ENCODE measurements around the gene RASAL2. TPM values are rescaled to one million over a fixed set of nuclear protein-coding genes. Genes with fewer than 3 reads are reported as not detected.
"Not testable (repeated sequence)": the region's sequence is repeated elsewhere in the genome, so short reads cannot be mapped to it uniquely, and the experiment has no call there.

Gene RASAL2
- total and polyA plus RNA-seq, 5 experiments from 2014 or later: not detected

GRCh38 chr1:178192686-178193085 lies 98.8 kb downstream of the RASAL2 start:
- DNase-seq: no peak
- Mint-ChIP-seq H3K4me3 (no peak overlapping the region), H3K9me3 (peaks cover 0 to 6% (median 0%) of the 10 kb centered on the region in 9 donors), H3K4me1 (no peaks in the 10 kb centered on the region), H3K27me3 (peaks cover 0 to 4% (median 1%) of the 10 kb centered on the region in 5 donors), H3K27ac (no peak overlapping the region), H3K36me3 (no peaks in the 10 kb centered on the region)
- no peak for ATAC-seq
- POLR2A ChIA-PET: no interaction called here

DNA sequence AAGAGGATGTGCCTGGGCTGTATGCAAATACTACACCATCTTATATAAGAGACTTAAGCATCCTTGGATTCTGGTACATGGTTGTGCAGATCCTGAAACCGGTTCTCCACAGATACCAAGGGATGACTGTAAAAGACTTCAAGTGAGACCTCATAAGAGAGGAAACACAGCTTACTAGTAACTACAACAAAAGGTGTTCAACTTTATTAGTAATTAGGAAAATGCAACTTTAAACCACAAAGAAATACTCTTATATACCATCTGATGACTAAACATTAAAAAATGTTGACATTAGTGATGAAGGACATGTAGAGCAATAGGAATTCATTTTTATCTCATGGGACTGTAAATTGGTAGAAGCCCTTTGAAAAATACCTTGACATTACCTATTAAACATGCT lies 102.7 kb downstream of the RASAL2 start:
- peaks cover 0 to 12% (median 0%) of the 10 kb centered on the region in 3 donors for H3K36me3 Mint-ChIP-seq
- DNase-seq: no peak
- no peak for ATAC-seq
- H3K4me1 Mint-ChIP-seq: no peaks in the 10 kb centered on the region
- H3K4me3 Mint-ChIP-seq: no peak overlapping the region
- H3K9me3 Mint-ChIP-seq: peaks cover 0 to 20% (median 7%) of the 10 kb centered on the region in 9 donors
- no peak overlapping the region for H3K27ac Mint-ChIP-seq
- peaks cover 0 to 3% (median 1%) of the 10 kb centered on the region in 5 donors for H3K27me3 Mint-ChIP-seq
- POLR2A ChIA-PET: no interaction called here

DNA sequence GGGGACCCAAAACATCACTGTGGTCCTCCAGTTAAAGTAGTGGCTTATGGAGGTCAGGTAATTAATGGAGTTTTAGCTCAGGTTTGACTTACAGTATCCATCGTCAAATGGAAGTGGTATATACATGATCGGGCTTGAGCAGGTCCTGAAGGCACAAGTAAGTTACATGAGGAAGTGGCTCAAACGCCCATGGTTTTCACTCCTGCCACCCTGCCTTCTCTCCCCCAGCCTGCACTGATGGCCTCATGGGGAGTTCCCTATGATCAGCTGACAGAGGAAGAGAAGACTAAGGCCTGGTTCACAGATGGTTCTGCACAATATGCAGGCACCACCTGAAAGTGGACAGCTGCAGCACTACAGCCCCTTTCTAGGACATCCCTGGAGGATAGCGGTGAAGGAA lies 108.2 kb downstream of the RASAL2 start:
- POLR2A ChIA-PET, DNase-seq, H3K27me3 Mint-ChIP-seq, H3K4me1 Mint-ChIP-seq, ATAC-seq, H3K4me3 Mint-ChIP-seq, H3K27ac Mint-ChIP-seq: not testable (repeated sequence)
- H3K36me3 Mint-ChIP-seq: peaks cover 0 to 12% (median 0%) of the 10 kb centered on the region in 3 donors
- H3K9me3 Mint-ChIP-seq: peaks cover 0 to 41% (median 14%) of the 10 kb centered on the region in 9 donors

DNA sequence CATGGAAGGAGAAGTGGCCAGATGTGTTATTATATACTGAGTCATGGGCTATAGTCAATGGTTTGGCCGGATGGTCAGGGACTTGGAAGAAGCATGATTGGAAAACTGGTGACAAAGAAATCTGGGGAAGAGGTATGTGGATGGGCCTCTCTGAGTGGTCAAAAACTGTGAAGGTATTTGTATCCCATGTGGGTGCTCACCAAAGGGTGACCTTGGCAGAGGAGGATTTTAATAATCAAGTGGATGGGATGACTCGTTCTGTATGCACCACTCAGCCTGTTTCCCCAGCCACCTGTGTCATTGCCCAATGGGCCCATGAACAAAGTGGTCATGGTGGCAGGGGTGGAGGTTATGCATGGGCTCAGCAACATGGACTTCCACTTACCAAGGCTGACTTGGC lies 108.6 kb downstream of the RASAL2 start:
- peaks cover 0 to 12% (median 0%) of the 10 kb centered on the region in 3 donors for H3K36me3 Mint-ChIP-seq
- H3K4me3 Mint-ChIP-seq, ATAC-seq, H3K27ac Mint-ChIP-seq, H3K4me1 Mint-ChIP-seq, DNase-seq, POLR2A ChIA-PET, H3K27me3 Mint-ChIP-seq: not testable (repeated sequence)
- H3K9me3 Mint-ChIP-seq: peaks cover 0 to 41% (median 14%) of the 10 kb centered on the region in 9 donors

DNA sequence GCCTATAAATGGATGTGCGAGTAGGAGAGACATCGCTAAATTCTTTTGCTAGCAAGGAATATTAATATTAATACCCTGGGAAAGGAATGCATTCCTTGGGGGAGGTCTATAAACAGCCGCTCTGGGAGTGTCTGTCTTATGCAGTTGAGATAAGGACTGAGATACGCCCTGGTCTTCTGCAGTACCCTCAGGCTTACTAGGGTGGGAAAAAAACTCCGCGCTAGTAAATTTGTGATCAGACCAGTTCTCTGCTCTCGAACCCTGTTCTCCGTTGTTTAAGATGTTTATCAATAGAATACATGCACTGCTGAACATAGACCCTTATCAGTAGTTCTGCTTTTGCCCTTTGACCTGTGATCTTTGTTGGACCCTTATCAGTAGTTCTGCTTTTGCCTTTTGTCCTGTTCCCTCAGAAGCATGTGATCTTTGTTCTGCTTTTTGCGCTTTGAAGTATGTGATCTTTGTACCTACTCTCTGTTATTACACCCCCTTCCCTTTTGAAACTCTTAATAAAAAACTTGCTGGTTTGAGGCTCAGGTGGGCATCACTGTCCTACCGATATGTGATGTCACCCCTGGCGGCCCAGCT lies 114.5 kb downstream of the RASAL2 start:
- ATAC-seq: not testable (repeated sequence)

GRCh38 chr1:178209935-178210334 lies 116.0 kb downstream of the RASAL2 start:
- Mint-ChIP-seq H3K27ac (no peak overlapping the region), H3K9me3 (peaks cover 3 to 55% (median 37%) of the 10 kb centered on the region in 9 donors), H3K36me3 (peaks cover 0 to 23% (median 0%) of the 10 kb centered on the region in 3 donors), H3K4me1 (no peaks in the 10 kb centered on the region), H3K4me3 (no peak overlapping the region), H3K27me3 (peaks cover 0 to 1% (median 0%) of the 10 kb centered on the region in 5 donors)
- no peak for DNase-seq
- POLR2A ChIA-PET: no interaction called here
- ATAC-seq: no peak

More for the DNA sequence above, 114.5 kb downstream of the RASAL2 start:
- H3K27ac Mint-ChIP-seq, H3K27me3 Mint-ChIP-seq, POLR2A ChIA-PET, H3K4me1 Mint-ChIP-seq, DNase-seq, H3K4me3 Mint-ChIP-seq: not testable (repeated sequence)
- H3K9me3 Mint-ChIP-seq: peaks cover 3 to 60% (median 37%) of the 10 kb centered on the region in 9 donors
- H3K36me3 Mint-ChIP-seq: peaks cover 0 to 23% (median 0%) of the 10 kb centered on the region in 3 donors

- ATAC-seq: no peak
- Mint-ChIP-seq H3K4me1 (no peaks in the 10 kb centered on the region), H3K27ac (no peak overlapping the region), H3K27me3 (peaks cover 0 to 5% (median 0%) of the 10 kb centered on the region in 5 donors), H3K36me3 (no peaks in the 10 kb centered on the region), H3K9me3 (peaks cover 0 to 10% (median 0%) of the 10 kb centered on the region in 9 donors), H3K4me3 (no peak overlapping the region)
- POLR2A ChIA-PET: no interaction called here
- DNase-seq: no peak
These were observed 124.6 kb downstream of the RASAL2 start for GRCh38 chr1:178218550-178218949.

- Mint-ChIP-seq H3K9me3 (peaks cover 0 to 10% (median 0%) of the 10 kb centered on the region in 9 donors), H3K27me3 (peaks cover 0 to 8% (median 0%) of the 10 kb centered on the region in 5 donors), H3K36me3 (no peaks in the 10 kb centered on the region), H3K27ac (peak overlapping the region in 1 of 10 donors; percentile 5), H3K4me1 (no peaks in the 10 kb centered on the region), H3K4me3 (peak overlapping the region in 1 of 10 donors; percentile 36)
- POLR2A ChIA-PET: no interaction called here
- ATAC-seq (no peak), DNase-seq (no peak)
These were observed 126.2 kb downstream of the RASAL2 start for GRCh38 chr1:178220094-178220493.

- DNase-seq: no peak
- Mint-ChIP-seq H3K4me1 (no peaks in the 10 kb centered on the region), H3K4me3 (no peak overlapping the region), H3K36me3 (no peaks in the 10 kb centered on the region), H3K27ac (no peak overlapping the region), H3K27me3 (peaks cover 0 to 9% (median 4%) of the 10 kb centered on the region in 5 donors), H3K9me3 (peaks cover 0 to 10% (median 2%) of the 10 kb centered on the region in 9 donors)
- no peak for ATAC-seq
- POLR2A ChIA-PET: no interaction called here
These were observed 129.4 kb downstream of the RASAL2 start for GRCh38 chr1:178223289-178223688.

- ATAC-seq: no peak
- Mint-ChIP-seq H3K4me1 (no peaks in the 10 kb centered on the region), H3K9me3 (peaks cover 0 to 10% (median 2%) of the 10 kb centered on the region in 9 donors)
These were observed 130.5 kb downstream of the RASAL2 start for GRCh38 chr1:178224358-178224757.

GRCh38 chr1:178230881-178231409 lies 137.0 kb downstream of the RASAL2 start:
- no peak overlapping the region for H3K27ac Mint-ChIP-seq
- ATAC-seq (no peak), DNase-seq (no peak)
- POLR2A ChIA-PET: no interaction called here
- peaks cover 0 to 7% (median 2%) of the 10 kb centered on the region in 5 donors for H3K27me3 Mint-ChIP-seq
- H3K4me1 Mint-ChIP-seq: peaks cover 0 to 2% (median 0%) of the 10 kb centered on the region in 4 donors
- no peaks in the 10 kb centered on the region for H3K36me3 Mint-ChIP-seq
- H3K4me3 Mint-ChIP-seq: no peak overlapping the region
- H3K9me3 Mint-ChIP-seq: peaks cover 0 to 6% (median 2%) of the 10 kb centered on the region in 9 donors

More at GRCh38 chr1:178224358-178224757, 130.5 kb downstream of the RASAL2 start:
- POLR2A ChIA-PET: no interaction called here
- H3K27ac Mint-ChIP-seq: no peak overlapping the region
- peaks cover 0 to 9% (median 4%) of the 10 kb centered on the region in 5 donors for H3K27me3 Mint-ChIP-seq
- DNase-seq: no peak
- H3K4me3 Mint-ChIP-seq: no peak overlapping the region
- no peaks in the 10 kb centered on the region for H3K36me3 Mint-ChIP-seq

- no peaks in the 10 kb centered on the region for H3K36me3 Mint-ChIP-seq
- ATAC-seq (no peak), DNase-seq (no peak)
- H3K9me3 Mint-ChIP-seq: peaks cover 0 to 6% (median 2%) of the 10 kb centered on the region in 9 donors
- H3K27me3 Mint-ChIP-seq: peaks cover 0 to 3% (median 0%) of the 10 kb centered on the region in 5 donors
- no peak overlapping the region for H3K27ac Mint-ChIP-seq
- POLR2A ChIA-PET: no interaction called here
- peaks cover 0 to 2% (median 0%) of the 10 kb centered on the region in 4 donors for H3K4me1 Mint-ChIP-seq
- H3K4me3 Mint-ChIP-seq: no peak overlapping the region
These were observed 138.2 kb downstream of the RASAL2 start for GRCh38 chr1:178232108-178232507.

DNA sequence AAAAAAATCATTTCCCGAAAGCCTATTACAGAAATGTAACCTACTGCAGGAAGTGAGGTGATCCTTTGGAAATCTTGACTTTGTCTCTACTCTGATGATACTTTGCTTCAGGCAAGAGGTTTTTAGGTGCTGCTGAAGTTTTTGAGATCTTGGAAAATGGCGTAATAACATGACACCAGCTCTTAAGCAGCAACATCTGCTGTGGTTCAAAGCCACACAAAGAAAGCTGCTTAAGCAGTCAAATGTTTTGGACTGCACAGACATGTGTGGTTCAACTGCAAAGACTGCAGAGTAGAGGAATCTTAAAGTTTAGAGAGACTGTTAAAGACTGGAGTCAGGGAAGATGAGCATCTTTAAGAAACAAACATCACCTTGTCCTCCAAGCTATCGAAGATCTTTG lies 139.0 kb downstream of the RASAL2 start:
- ATAC-seq: no peak
- peaks cover 0 to 6% (median 2%) of the 10 kb centered on the region in 9 donors for H3K9me3 Mint-ChIP-seq

More for the DNA sequence above, 139.0 kb downstream of the RASAL2 start:
- H3K4me1 Mint-ChIP-seq: peaks cover 0 to 2% (median 0%) of the 10 kb centered on the region in 4 donors
- POLR2A ChIA-PET: no interaction called here
- H3K36me3 Mint-ChIP-seq: no peaks in the 10 kb centered on the region
- no peak overlapping the region for H3K4me3 Mint-ChIP-seq
- peaks cover 0 to 3% (median 0%) of the 10 kb centered on the region in 5 donors for H3K27me3 Mint-ChIP-seq
- no peak for DNase-seq
- no peak overlapping the region for H3K27ac Mint-ChIP-seq
